PC-3 (cell line): ENCODE data around the gene SALL3. TPM values are rescaled to one million over a fixed set of nuclear protein-coding genes. Genes with fewer than 3 reads are reported as not detected.
A peak's percentile ranks its signal among the peaks of the same experiment; 100 is the strongest.

Experiments
- ATAC-seq: fragments of 200-7000 bp; cut with Tn5 transposase; 2 replicates; pipeline ENCODE4 v1.9.1; 2020; ENCODE audit warnings: mild to moderate bottlenecking, moderate library complexity
- Bru-seq: library from RNA; stranded (reverse); fragments of 400-500 nt; gene quantifications from one replicate; lab custom pipeline; 2021; lab: Mats Ljungman, UMichigan
- BruChase-seq, 2 experiments: library from RNA; stranded (reverse); fragments of 400-500 nt; gene quantifications; one replicate each; lab custom pipeline; 2021; lab: Mats Ljungman, UMichigan
- BruUV-seq: library from RNA; stranded (reverse); fragments of 400-500 nt; replicated peaks from 2 replicates; lab custom pipeline; 2021; lab: Mats Ljungman, UMichigan
- CTCF ChIA-PET: fragments of 300-600 bp; sonication (Branson Sonifier 250); formaldehyde crosslinking; loops from one replicate; lab custom pipeline; 2022; ENCODE audit warnings: antibody characterized with exemption; lab: Charles Lee
- POLR2A ChIA-PET: fragments of 300-600 bp; sonication (Branson Sonifier 250); formaldehyde crosslinking; loops from one replicate; lab custom pipeline; 2022; ENCODE audit warnings: antibody characterized with exemption; ENCODE audit not compliant: unreplicated experiment; lab: Charles Lee
- DNase-seq: peaks from one replicate; pipeline ENCODE4 v3.0.0-alpha.2; 2015
- H2AFZ ChIP-seq: fragments of 300-600 bp; sonication (generic); 2 replicates; pipeline ENCODE4 v1.6.0; 2016; ENCODE audit warnings: antibody characterized with exemption, low read length
- H3F3A ChIP-seq: fragments of 300-600 bp; sonication (generic); one replicate; pipeline ENCODE4 v1.6.0; 2017; ENCODE audit warnings: antibody characterized with exemption, low read length, control low read depth, mild to moderate bottlenecking; ENCODE audit not compliant: unreplicated experiment
- H3K27ac ChIP-seq: fragments of 300-600 bp; sonication (generic); 2 replicates; pipeline ENCODE4 v1.5.1; 2016; ENCODE audit warnings: mild to moderate bottlenecking, low read length
- H3K27me3 ChIP-seq: fragments of 300-600 bp; sonication (generic); 2 replicates; pipeline ENCODE4 v1.6.1; 2016; ENCODE audit warnings: low read length, mixed read lengths
- H3K36me3 ChIP-seq: fragments of 300-600 bp; sonication (generic); 2 replicates; pipeline ENCODE4 v1.6.1; 2016; ENCODE audit warnings: low read depth, mixed run types, low read length, mixed read lengths
- H3K4me1 ChIP-seq: fragments of 300-600 bp; sonication (generic); 2 replicates; pipeline ENCODE4 v1.5.1; 2016; ENCODE audit warnings: low read length; ENCODE audit not compliant: insufficient read depth
- H3K4me2 ChIP-seq: fragments of 300-600 bp; sonication (generic); 2 replicates; pipeline ENCODE4 v1.6.0; 2016; ENCODE audit warnings: low read length
- H3K4me3 ChIP-seq: fragments of 300-600 bp; sonication (generic); 2 replicates; pipeline ENCODE4 v1.5.1; 2016; ENCODE audit warnings: mild to moderate bottlenecking, low read length, mixed read lengths
- H3K79me2 ChIP-seq: fragments of 300-600 bp; sonication (generic); 2 replicates; pipeline ENCODE4 v1.6.1; 2017; ENCODE audit warnings: low read length, mixed read lengths
- H3K9ac ChIP-seq: fragments of 300-600 bp; sonication (generic); 2 replicates; pipeline ENCODE4 v1.6.0; 2016; ENCODE audit warnings: mild to moderate bottlenecking, low read length
- H3K9me2 ChIP-seq: fragments of 300-600 bp; sonication (generic); replicated peaks from 2 replicates; pipeline ENCODE4 v1.6.1; 2016; ENCODE audit warnings: mixed run types, low read length, mixed read lengths
- H3K9me3 ChIP-seq: fragments of 300-600 bp; sonication (generic); 2 replicates; pipeline ENCODE4 v1.6.1; 2016; ENCODE audit warnings: low read length, mixed read lengths
- H4K20me1 ChIP-seq: fragments of 300-600 bp; sonication (generic); 2 replicates; pipeline ENCODE4 v1.6.1; 2016; ENCODE audit warnings: low read length, mixed read lengths
- CTCF ChIP-seq: fragments of 300-600 bp; sonication (generic); conservative IDR thresholded peaks from 2 replicates; pipeline ENCODE4 v1.5.1; 2017; ENCODE audit warnings: antibody characterized with exemption, low read depth, mild to moderate bottlenecking, low read length
- EZH2 ChIP-seq: fragments of 300-600 bp; sonication (generic); IDR thresholded peaks from one replicate; pipeline ENCODE4 v1.6.1; 2017; ENCODE audit warnings: antibody characterized with exemption, mild to moderate bottlenecking, low read length; ENCODE audit not compliant: unreplicated experiment
- EZH2phosphoT487 ChIP-seq: fragments of 300-600 bp; sonication (generic); IDR thresholded peaks from 2 replicates; pipeline ENCODE4 v1.6.1; 2018; ENCODE audit warnings: mild to moderate bottlenecking, antibody characterized with exemption, low read length, borderline replicate concordance
- intact Hi-C: fragments of 100-400 bp; cut with micrococcal nuclease; formaldehyde crosslinking; loops from 2 replicates; pipeline ENCODE4 v1.9.0; 2023
- long read RNA-seq: library from polyadenylated mRNA; unstranded; transcript quantifications from one replicate; pipeline ENCODE4 v2.0.0, GENCODE V29; 2021; ENCODE audit not compliant: unreplicated experiment
- total RNA-seq: library from RNA; depleted of rRNA; stranded (reverse); fragments of >200 nt; gene quantifications from 2 replicates; pipeline ENCODE4 v1.2.3, GENCODE V29; 2014; rRNA removed

Gene SALL3
- total RNA-seq (not detected in 2 replicates), Bru-seq, nascent RNA (not detected), BruChase-seq, experiment 1, labeled RNA remaining after a 6-hour chase (percentile 7 among the genes with signal in this experiment), BruChase-seq, experiment 2, labeled RNA remaining after a 2-hour chase (not detected)
- long read RNA-seq: 0 reads

GRCh38 chr18:78979730-78980278, at the start of gene SALL3:
Gene SALL3, plus strand, starts transcription at chr18:78979818. Its CDS starts 457 bp downstream, at chr18:78980275.
- no peak within 1 kb of the TSS for H3K4me2 ChIP-seq
- no peaks in the 10 kb centered on the region for H3K9me3 ChIP-seq
- POLR2A ChIA-PET: no interaction called here
- CTCF ChIA-PET: no interaction called here
- no peak for DNase-seq
- no TSS peak for BruUV-seq
- no peak within 1 kb of the TSS for H2AFZ ChIP-seq
- ATAC-seq: no peak
- no peaks in the 10 kb centered on the region for H3K4me1 ChIP-seq
- H3F3A ChIP-seq: no peaks in the 10 kb centered on the region
- H3K27ac ChIP-seq: no peak within 1 kb of the TSS
- no peak within 1 kb of the TSS for H3K9ac ChIP-seq
- peaks cover 58% of the 10 kb centered on the region for H3K27me3 ChIP-seq
- no peaks in the 10 kb centered on the region for H4K20me1 ChIP-seq
- H3K79me2 ChIP-seq: no peaks in the 10 kb centered on the region
- no peak within 1 kb of the TSS for H3K4me3 ChIP-seq
- intact Hi-C loops: no loop called here
- TF ChIP-seq CTCF (no peak), EZH2phosphoT487 (no peak), EZH2 (no peak)
- no peaks in the 10 kb centered on the region for H3K9me2 ChIP-seq
- H3K36me3 ChIP-seq: no peaks in the 10 kb centered on the region

GRCh38 chr18:78932281-78932680, 47.3 kb upstream of the SALL3 start:
- H2AFZ ChIP-seq: no peak overlapping the region
- ChIA-PET POLR2A (interaction anchor here (0.6 kb wide), 1 partner anchor 573 kb away, joined by 4 read pairs; no protein-coding TSS in a partner anchor), CTCF (no interaction called here)
- no peak overlapping the region for H3K4me2 ChIP-seq
- ATAC-seq (no peak), DNase-seq (no peak)
- TF ChIP-seq CTCF (no peak), EZH2 (no peak), EZH2phosphoT487 (no peak)
- H3K79me2 ChIP-seq: no peaks in the 10 kb centered on the region
- no peaks in the 10 kb centered on the region for H4K20me1 ChIP-seq
- no peak overlapping the region for H3K4me3 ChIP-seq
- H3F3A ChIP-seq: no peaks in the 10 kb centered on the region
- no peaks in the 10 kb centered on the region for H3K36me3 ChIP-seq
- no peaks in the 10 kb centered on the region for H3K9me2 ChIP-seq
- H3K27me3 ChIP-seq: peaks cover 90% of the 10 kb centered on the region
- H3K9me3 ChIP-seq: no peaks in the 10 kb centered on the region
- no peak overlapping the region for H3K9ac ChIP-seq
- no peaks in the 10 kb centered on the region for H3K4me1 ChIP-seq
- BruUV-seq: no TSS peak
- intact Hi-C loops: no loop called here
- no peak overlapping the region for H3K27ac ChIP-seq

- Histone ChIP-seq H3K79me2 (no peaks in the 10 kb centered on the region), H3K4me3 (no peak overlapping the region), H3K27me3 (peaks cover 82% of the 10 kb centered on the region), H3F3A (no peaks in the 10 kb centered on the region), H4K20me1 (no peaks in the 10 kb centered on the region), H3K9me2 (no peaks in the 10 kb centered on the region), H3K27ac (no peak overlapping the region), H3K4me1 (no peaks in the 10 kb centered on the region), H3K9ac (no peak overlapping the region), H3K36me3 (no peaks in the 10 kb centered on the region), H2AFZ (no peak overlapping the region), H3K4me2 (no peak overlapping the region), H3K9me3 (no peaks in the 10 kb centered on the region)
- TF ChIP-seq EZH2phosphoT487: no peak
- TF ChIP-seq CTCF: no peak
- TF ChIP-seq EZH2: no peak
- ChIA-PET POLR2A (no interaction called here), CTCF (no interaction called here)
- BruUV-seq: no TSS peak
- ATAC-seq: no peak
- DNase-seq: no peak
- intact Hi-C loops: no loop called here
Measured at GRCh38 chr18:78934003-78934402, 45.6 kb upstream of the SALL3 start.
